Stimulated activated naive B cell treated with anti-CD40 and anti-IgM and Interleukin-4, amounts not matched to agents 10 μg/mL and 1 μg/mL and 100 μg/mL, for 72 hours (primary cell): ENCODE measurements around the gene ZBED4.

Experiments used
- ATAC-seq, 2 donors: fragments of 150-1000 bp; cut with Tn5 transposase; replicated peaks; 2 replicates each; pipeline ENCODE4 v1.10.0; 2021; ENCODE audit warnings: moderate library complexity in 1 of 2
- DNase-seq: peaks from one replicate; pipeline ENCODE4 v3.0.0; 2021
- H3K27ac Mint-ChIP-seq: one replicate; pipeline ENCODE4 v1.8.0; 2022; ENCODE audit warnings: mild to moderate bottlenecking, mixed read lengths
- H3K27me3 Mint-ChIP-seq, 2 donors: one replicate each; pipeline ENCODE4 v1.8.0; 2022; ENCODE audit warnings: mixed read lengths in 2 of 2
- H3K36me3 Mint-ChIP-seq, 2 donors: one replicate each; pipeline ENCODE4 v1.8.0; 2022; ENCODE audit warnings: mixed read lengths in 2 of 2, mild to moderate bottlenecking in 1 of 2
- H3K4me1 Mint-ChIP-seq, 2 donors: one replicate each; pipeline ENCODE4 v1.8.0; 2022; ENCODE audit warnings: mixed read lengths in 2 of 2, mild to moderate bottlenecking in 1 of 2
- H3K4me3 Mint-ChIP-seq, 2 donors: one replicate each; pipeline ENCODE4 v1.8.0; 2022; ENCODE audit warnings: mild to moderate bottlenecking in 2 of 2, mixed read lengths in 2 of 2, moderate library complexity in 1 of 2
- H3K9me3 Mint-ChIP-seq, 2 donors: one replicate each; pipeline ENCODE4 v1.8.0; 2022; ENCODE audit warnings: mixed read lengths in 2 of 2, mild to moderate bottlenecking in 1 of 2

The ZBED4 gene

DNA sequence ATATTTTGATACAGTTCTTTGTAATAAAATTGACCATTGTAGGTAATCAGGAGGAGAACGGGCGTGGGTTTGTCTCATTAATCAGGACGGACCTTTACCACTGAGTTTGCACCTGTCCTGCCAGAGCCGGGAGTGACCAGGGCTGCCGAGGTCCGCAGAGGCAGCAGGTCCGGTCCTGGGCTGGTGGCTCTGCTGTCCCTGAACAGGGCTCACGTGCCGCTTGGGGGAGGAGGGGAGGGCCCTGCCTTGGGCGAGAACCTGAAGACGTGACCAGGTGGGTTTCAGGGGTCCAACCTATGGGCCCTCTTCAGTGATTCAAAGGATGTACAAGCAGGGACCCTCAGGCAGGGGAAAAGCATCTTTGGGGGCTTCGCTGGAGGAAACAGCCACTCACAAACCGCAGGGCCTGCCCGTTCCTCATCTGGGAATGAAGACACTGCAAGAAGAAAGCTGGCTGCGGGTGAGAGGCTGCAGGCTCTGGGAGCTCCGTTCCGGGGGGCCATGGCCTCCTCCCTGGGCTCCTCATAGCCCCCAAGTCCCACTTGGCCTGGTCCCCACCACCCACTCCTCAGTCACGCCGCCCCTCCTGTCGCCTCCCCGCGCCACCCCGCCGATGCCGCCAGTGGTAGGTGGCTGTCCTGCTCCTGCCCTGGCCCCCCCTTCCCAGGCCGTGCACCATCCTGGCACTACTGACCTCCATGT, 74.0 kb downstream of the ZBED4 start:
- H3K27me3 Mint-ChIP-seq = no peaks in the 10 kb centered on the region
- DNase-seq (no peak), ATAC-seq (no peak)
- H3K27ac Mint-ChIP-seq = peak overlapping the region; percentile 96
- H3K4me1 Mint-ChIP-seq = peaks cover 58 to 77% of the 10 kb centered on the region in 2 donors
- peaks cover 29 to 40% of the 10 kb centered on the region in 2 donors for H3K36me3 Mint-ChIP-seq
- peak overlapping the region in 1 of 2 donors; percentile 50 for H3K4me3 Mint-ChIP-seq
- H3K9me3 Mint-ChIP-seq = no peaks in the 10 kb centered on the region

DNA sequence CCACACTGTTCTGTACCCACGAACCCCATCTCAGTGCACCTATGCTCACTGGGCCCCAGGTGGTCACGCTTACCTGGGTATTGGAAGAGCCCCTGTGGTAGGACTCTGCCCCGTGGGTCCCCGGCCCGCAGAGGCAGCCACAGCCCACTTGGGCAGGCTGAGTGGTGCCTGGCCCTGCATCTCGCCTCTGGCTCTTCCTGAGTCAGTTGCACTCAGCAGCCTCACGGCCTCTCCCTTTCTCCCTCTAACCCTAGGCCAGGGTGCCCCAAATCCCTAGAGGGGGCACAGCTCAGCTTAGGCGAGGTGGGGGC, 74.5 kb downstream of the ZBED4 start:
- Mint-ChIP-seq H3K36me3 (peaks cover 28 to 43% of the 10 kb centered on the region in 2 donors), H3K27ac (peak overlapping the region; percentile 81), H3K27me3 (no peaks in the 10 kb centered on the region), H3K4me1 (peaks cover 62 to 81% of the 10 kb centered on the region in 2 donors), H3K9me3 (no peaks in the 10 kb centered on the region), H3K4me3 (peak overlapping the region; percentile 50 to 74)
- no peak for DNase-seq
- no peak for ATAC-seq

DNA sequence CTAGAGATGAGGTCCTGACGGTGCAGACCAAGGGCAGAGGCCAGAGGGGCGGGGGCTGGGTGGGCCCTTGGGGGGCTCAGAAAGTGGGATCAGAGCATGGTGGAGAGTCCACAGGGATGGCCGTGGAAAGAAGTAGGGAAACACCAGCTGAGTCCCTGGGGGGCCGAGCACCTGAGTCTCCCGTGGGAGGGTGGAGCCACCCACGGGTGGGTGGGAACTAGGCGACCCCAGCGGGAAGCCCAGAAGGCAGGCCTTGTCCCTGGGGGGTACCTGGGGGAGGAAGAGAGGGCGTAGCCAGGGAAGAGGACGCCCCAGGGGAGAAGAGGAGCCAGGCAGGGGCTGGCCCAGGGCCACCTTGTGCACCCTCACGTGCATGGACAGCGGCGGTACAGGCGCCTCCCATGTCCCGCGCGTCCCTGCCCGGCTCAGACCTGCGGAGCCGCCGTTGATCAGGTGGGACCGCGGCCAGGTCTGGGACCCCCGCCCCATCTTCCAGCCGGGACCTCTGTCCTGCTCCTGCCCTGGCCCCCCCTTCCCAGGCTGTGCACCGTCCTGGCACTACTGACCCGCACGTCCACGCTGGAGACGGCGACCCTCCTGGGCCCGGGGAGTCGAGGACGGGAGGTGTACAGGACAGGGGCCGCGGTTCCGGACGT, 75.0 kb downstream of the ZBED4 start:
- H3K4me3 Mint-ChIP-seq = peak overlapping the region; percentile 55 to 74
- no peak for ATAC-seq
- peaks cover 23 to 41% of the 10 kb centered on the region in 2 donors for H3K36me3 Mint-ChIP-seq
- no peaks in the 10 kb centered on the region for H3K9me3 Mint-ChIP-seq
- peaks cover 63 to 81% of the 10 kb centered on the region in 2 donors for H3K4me1 Mint-ChIP-seq
- no peaks in the 10 kb centered on the region for H3K27me3 Mint-ChIP-seq
- no peak for DNase-seq
- H3K27ac Mint-ChIP-seq = peak overlapping the region; percentile 81

DNA sequence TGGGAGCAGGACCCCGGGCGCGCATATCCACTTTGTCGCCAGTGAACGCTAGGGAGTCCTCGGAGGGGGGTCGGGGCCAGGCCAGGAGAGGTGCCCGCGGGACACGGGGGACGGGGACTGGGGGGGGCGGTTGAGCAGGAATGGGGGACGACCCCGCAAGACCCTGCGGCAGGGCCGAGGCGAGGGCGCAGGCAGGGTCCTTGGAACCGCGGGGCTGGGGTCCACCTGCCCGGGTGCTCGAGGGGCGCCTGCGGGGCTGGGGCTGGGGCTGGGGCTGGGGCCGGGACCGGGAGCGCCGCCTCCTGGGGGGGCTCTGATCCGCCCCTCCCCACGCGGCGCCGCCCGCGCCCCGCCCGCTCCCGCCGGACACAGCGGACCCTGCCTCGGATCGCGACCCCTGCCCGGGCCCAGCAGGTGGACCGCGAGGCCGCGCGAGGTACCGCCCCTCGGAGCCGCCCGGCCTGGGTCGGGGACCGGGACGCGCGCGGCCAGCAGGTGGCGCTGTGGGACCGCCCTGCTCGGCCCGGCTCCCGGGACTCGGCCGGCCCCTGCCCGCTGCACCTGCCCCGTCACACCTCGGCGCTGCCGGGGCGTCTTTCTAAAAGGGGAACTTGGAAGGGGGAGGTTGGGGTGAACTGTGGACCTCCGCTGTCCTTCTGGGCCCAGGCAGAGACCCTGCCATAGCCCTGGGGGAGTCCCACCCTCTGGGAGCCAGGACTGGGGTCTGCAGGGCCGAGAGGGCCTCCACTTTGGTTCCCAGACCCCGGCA, 75.8 kb downstream of the ZBED4 start:
- no peaks in the 10 kb centered on the region for H3K27me3 Mint-ChIP-seq
- DNase-seq (peak; percentile 75), ATAC-seq (peak; percentile 57 to 73)
- peaks cover 62 to 81% of the 10 kb centered on the region in 2 donors for H3K4me1 Mint-ChIP-seq
- no peaks in the 10 kb centered on the region for H3K9me3 Mint-ChIP-seq
- peak overlapping the region; percentile 56 to 74 for H3K4me3 Mint-ChIP-seq
- peak overlapping the region; percentile 79 for H3K27ac Mint-ChIP-seq
- peaks cover 22 to 39% of the 10 kb centered on the region in 2 donors for H3K36me3 Mint-ChIP-seq

DNA sequence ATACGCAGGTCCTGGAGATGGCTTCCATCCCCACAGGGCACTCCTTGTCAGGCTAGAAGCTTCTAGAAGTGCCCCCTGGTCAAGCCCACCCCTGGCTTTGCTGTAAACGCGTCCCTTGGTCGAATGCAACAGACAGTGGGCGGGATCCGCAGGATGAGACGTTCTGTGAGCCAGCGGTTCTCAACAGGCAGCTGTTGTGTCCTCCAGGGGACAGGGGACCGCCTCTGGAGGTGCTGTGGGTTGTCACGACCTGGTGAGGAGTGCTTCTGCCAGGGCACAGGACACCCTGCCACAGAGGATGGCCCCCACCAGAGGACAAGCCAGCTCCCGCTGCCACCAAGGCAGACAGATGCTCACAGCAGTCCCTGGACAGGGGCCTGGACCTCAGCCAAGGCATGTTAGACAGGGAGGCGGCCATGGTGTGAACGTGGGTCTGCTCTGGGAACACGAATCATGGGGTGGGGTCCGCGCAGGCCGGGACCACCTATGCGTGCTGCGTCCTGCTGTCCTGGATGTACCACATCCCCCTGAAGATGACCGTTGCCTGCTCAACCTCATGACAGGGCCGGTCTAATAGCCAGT, 76.4 kb downstream of the ZBED4 start:
- H3K27ac Mint-ChIP-seq = peak overlapping the region; percentile 78
- H3K9me3 Mint-ChIP-seq = no peaks in the 10 kb centered on the region
- H3K36me3 Mint-ChIP-seq = peaks cover 21 to 36% of the 10 kb centered on the region in 2 donors
- ATAC-seq = peak; percentile 2 to 8
- no peaks in the 10 kb centered on the region for H3K27me3 Mint-ChIP-seq
- DNase-seq = peak; percentile 45
- H3K4me3 Mint-ChIP-seq = peak overlapping the region; percentile 64 to 66
- peaks cover 61 to 75% of the 10 kb centered on the region in 2 donors for H3K4me1 Mint-ChIP-seq

DNA sequence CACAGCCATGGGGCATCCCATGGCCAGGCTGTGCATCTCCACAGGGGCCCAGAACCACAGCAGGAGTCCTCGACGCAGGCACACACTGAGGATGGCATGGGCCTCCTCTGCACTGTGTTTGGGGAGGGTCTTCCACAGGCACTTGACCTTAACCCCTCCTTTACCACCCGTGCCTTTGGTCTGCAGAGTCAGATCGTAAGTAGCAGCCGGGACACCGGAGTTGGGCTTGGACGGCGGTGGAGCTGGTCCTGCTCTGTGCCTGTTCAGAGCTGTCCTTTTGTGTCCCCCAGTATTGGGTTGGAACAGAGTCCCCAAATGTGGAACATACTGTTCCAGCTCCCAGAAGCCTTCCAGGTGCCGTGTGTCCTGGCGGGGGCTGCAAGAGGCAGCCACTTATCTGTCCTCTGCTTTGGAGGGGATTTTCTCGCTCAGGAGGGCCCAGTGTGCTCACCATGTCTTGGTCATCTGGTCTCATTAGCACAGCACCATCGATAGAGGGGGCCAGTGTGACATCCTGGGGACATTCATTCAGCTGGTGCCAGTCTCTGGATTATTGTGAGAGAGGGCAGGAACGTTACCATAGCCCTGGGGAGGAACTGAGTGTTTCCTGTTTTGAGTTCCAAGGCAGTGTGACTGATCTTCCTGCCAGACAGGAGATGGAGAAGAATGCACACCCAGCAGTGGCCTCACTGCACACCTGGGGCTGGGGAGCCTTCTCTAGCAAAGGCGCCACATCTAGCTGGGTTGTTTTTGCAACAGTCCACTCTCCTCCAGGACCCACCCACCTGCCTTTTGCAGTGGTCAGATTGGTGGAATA, 77.2 kb downstream of the ZBED4 start:
- Mint-ChIP-seq H3K36me3 (peaks cover 14 to 29% of the 10 kb centered on the region in 2 donors), H3K4me3 (peak overlapping the region; percentile 53 to 64), H3K27me3 (no peaks in the 10 kb centered on the region), H3K27ac (peak overlapping the region; percentile 78), H3K9me3 (no peaks in the 10 kb centered on the region), H3K4me1 (peaks cover 54 to 68% of the 10 kb centered on the region in 2 donors)
- DNase-seq (peak; percentile 78), ATAC-seq (peak; percentile 50)

DNA sequence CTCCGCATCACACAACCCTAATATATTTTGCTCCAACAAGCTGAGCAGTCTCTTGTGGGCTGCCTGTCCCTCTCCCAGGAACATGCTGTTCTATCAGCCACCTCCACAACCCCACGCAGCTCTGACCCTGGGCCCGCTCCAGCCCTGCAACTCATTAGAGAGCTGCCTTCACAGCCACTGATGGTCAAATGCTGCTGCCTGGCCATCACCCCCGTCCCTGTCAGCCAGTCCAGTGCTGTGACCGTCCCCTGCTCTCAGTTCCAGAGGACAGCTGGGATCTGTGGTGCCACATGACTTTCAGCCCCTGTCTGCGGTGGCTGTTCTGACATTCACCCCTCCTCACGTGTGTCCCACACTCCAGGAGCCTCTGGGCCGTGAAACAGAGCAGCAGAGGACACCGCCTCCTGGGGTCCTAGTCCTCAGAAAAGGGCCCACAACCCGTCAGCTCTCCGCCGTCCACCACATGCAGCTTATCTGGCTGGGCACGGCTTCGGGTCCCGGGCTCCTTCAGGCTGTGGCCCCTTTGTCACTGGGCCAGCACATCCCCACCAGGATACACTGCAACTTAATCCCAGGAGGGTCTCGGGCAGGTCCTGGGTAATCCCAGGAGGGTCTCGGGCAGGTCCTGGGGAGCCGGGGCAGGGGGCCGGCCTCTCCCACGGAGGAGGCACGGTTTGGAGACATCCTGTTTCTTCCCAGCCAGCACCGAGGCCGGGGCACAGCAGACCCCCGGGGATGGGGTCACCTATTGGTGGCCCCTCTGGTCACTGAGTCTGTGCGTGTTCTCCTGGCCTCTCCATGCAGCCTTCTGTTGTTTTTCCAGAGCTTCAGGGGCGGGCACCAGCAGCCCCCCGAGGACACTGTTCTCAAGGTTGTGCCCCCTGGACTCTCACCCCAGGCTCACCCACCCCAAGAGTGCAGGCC, 79.9 kb downstream of the ZBED4 start:
- Mint-ChIP-seq H3K27me3 (no peaks in the 10 kb centered on the region), H3K36me3 (peaks cover 5 to 11% of the 10 kb centered on the region in 2 donors), H3K27ac (peak overlapping the region; percentile 96), H3K9me3 (no peaks in the 10 kb centered on the region), H3K4me1 (peaks cover 47 to 71% of the 10 kb centered on the region in 2 donors), H3K4me3 (peak overlapping the region; percentile 85 to 87)
- DNase-seq = no peak
- no peak for ATAC-seq

DNA sequence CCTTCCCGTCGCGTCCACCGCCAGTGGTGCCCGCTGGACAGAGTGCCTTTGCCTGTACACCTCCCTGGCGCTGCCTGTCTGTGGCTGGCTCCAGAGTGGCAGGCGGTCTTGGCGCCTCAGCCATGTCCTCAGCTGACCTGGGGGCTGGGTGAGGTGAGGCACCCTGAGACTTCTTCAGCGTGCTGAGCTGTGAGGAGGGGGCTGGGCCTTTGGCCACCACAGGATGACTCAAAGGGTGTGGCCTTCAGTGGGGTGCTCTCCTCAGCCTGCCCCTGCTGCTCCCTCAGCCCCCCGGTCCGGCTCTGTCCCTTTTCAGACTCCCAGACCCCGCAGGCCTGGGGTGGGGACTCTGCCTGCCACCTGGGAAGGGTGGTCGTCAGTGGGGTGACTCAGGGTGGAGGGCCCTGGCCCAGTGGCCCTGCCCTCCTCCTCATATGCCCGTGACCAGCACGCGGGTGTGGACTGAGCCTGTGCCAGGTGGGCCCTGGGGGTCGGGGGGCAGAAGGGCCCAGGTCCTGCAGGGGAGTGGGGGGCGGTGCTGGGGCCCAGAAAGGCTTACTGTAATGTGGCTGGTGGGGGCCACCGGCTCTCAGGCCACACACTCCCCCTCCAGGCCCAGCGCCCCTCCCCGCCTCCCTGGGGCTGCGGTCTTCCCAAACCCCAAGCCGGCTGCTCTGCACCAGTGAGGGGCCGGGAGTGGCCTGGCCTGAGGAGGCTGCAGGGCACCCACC, 80.7 kb downstream of the ZBED4 start:
- H3K36me3 Mint-ChIP-seq = peaks cover 5 to 11% of the 10 kb centered on the region in 2 donors
- peak overlapping the region; percentile 96 for H3K27ac Mint-ChIP-seq
- ATAC-seq (peak; percentile 3 to 11), DNase-seq (peak; percentile 61)
- H3K27me3 Mint-ChIP-seq = no peaks in the 10 kb centered on the region
- no peaks in the 10 kb centered on the region for H3K9me3 Mint-ChIP-seq
- peaks cover 43 to 71% of the 10 kb centered on the region in 2 donors for H3K4me1 Mint-ChIP-seq
- peak overlapping the region; percentile 85 to 87 for H3K4me3 Mint-ChIP-seq

DNA sequence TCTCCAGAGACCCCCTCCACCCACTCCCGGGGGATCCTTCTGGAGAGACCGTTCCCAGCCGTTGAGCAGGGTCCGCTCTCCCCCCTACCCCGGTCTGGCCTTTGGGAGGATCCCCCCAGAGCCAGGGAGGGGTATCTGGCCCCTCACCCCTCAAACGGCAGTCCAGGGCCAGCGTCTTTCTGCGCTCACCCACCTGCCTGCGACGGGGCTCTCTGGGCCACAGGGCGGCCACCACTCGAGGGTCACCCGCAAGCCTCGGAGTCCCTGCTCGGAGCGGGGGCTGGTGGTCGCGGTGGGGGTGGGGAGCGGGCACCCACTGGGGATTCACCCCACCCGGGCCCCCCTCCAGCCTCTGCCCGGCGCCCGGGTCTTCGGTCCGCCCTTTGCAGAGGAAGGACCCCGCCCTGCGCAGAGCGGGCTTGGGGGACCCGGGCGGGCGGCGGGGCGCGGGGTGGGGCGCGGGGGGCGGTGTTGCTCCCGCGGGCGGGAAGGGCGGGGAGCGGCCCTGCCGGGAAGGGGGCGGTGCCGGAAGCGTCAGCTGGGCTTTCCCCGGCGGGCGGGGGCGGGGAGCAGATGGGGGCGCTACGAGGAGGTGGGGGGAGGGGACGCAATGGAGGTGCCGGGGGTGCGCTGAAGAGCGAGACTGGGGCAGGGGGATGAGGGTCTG, 81.4 kb downstream of the ZBED4 start:
- peak; percentile 75 for DNase-seq
- Mint-ChIP-seq H3K4me3 (peak overlapping the region; percentile 85 to 87), H3K9me3 (no peaks in the 10 kb centered on the region), H3K36me3 (peaks cover 5 to 11% of the 10 kb centered on the region in 2 donors), H3K27me3 (no peaks in the 10 kb centered on the region), H3K27ac (peak overlapping the region; percentile 96), H3K4me1 (peaks cover 41 to 68% of the 10 kb centered on the region in 2 donors)
- ATAC-seq = peak; percentile 9 to 20

DNA sequence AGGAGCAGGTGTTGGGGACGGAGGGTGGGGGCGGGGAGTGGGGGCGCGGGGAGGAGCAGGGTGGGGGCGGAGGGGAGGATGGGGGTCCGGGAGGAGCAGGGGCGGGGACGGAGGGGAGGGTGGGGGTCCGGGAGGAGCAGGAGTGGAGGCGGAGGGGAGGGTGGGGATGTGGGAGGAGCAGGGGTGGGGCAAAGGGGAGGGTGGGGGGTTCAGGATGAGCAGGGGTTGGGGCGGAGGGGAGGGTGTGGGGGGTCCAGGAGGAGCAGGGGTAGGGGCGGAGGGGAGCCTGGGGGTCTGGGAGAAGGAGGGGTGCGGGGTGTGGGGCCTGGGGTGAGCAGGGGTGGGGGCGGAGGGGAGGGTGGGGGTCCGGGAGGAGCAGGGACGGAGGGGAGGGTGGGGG, 81.9 kb downstream of the ZBED4 start:
- Mint-ChIP-seq H3K27ac (peak overlapping the region; percentile 96), H3K4me1 (peaks cover 36 to 63% of the 10 kb centered on the region in 2 donors), H3K9me3 (no peaks in the 10 kb centered on the region), H3K4me3 (peak overlapping the region; percentile 71 to 78), H3K36me3 (peaks cover 5 to 11% of the 10 kb centered on the region in 2 donors), H3K27me3 (no peaks in the 10 kb centered on the region)
- ATAC-seq (no peak), DNase-seq (no peak)

DNA sequence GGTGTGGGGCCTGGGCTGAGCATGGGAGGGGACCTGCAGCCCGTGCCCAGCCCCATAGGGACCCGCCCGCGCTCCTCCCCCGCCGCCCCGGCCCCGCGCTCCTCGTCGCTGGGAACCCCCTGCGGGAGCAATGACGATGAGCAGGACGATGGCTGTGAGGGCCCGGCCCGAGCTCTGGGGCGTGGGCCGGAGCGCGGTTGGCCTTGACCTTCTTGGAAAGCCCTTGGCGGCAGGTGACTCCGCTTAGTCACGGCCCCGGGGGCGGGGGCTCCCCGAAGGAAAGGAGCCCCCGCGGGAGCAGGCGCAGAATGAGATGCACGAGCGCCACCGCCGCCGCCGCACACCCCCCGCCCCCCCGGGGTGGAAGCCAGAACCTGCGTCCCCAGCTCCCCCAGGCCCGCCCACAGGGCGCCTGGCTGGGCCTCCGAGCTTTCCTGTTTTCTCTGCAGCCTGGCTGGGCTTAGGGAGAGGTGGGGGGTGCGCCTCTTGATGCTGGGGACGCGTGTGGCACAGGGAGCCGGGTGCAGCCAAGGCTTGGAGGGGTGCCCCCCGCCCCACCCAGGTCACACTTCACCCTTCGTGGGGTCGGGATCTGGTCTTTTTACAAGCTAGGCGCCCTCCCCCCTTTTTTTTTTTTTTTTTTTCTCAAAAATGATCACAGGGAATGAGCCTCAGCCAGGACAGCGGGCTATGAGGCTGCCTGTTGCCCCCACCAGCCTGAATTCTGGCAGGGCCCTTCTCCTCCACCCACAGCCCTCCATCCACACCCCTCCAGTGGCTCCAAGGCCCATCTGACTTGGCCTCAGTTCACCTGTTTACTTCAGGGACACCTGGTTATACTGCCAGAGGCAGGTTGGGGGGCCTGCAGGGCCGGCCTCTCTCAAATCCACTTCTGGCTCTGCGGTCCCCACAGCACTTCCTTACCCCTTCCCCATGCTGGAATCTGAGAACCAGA, 82.7 kb downstream of the ZBED4 start:
- ATAC-seq (peak; percentile 80 to 83), DNase-seq (peak; percentile 99)
- Mint-ChIP-seq H3K36me3 (peaks cover 5 to 17% of the 10 kb centered on the region in 2 donors), H3K4me1 (peaks cover 31 to 63% of the 10 kb centered on the region in 2 donors), H3K27ac (peak overlapping the region; percentile 96), H3K9me3 (no peaks in the 10 kb centered on the region), H3K4me3 (peak overlapping the region; percentile 76 to 78), H3K27me3 (no peaks in the 10 kb centered on the region)
